Measurements from ENCODE around the gene PDGFA.

DNA sequence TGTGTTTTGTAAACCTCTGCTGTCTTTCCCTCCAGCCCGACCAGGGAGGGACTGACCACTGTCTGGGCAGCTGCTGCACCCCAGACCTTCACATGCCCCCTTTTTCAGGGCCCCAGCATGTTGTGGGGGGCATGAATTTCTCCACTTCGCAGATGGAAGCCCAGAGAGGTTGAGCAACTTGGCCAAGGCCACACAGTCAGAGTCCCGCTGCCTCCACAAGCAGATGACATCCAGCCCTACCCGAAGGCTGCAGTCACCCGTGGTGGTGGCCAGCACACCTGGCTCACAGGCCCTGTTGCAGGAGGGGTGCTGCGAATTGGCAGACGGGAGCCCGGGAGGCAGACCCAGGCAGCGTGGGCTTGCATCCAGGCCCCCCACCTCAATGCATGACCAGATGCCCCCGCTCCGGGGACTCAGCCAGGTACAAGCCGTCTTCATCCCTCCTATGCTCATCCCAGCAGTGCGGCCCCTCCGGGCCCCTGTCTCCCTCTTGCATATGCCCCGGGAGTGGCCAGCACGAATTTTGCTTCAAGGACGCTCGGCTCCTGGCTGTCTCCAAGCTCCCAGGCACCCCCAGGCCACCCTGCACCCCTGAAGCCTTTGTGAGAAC, 36.0 kb upstream of the PDGFA start:
- TF ChIP-seq, protein P1, sequence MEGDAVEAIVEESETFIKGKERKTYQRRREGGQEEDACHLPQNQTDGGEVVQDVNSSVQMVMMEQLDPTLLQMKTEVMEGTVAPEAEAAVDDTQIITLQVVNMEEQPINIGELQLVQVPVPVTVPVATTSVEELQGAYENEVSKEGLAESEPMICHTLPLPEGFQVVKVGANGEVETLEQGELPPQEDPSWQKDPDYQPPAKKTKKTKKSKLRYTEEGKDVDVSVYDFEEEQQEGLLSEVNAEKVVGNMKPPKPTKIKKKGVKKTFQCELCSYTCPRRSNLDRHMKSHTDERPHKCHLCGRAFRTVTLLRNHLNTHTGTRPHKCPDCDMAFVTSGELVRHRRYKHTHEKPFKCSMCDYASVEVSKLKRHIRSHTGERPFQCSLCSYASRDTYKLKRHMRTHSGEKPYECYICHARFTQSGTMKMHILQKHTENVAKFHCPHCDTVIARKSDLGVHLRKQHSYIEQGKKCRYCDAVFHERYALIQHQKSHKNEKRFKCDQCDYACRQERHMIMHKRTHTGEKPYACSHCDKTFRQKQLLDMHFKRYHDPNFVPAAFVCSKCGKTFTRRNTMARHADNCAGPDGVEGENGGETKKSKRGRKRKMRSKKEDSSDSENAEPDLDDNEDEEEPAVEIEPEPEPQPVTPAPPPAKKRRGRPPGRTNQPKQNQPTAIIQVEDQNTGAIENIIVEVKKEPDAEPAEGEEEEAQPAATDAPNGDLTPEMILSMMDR (IDR thresholded peaks at IDR 0.05) = no peak
- TF ChIP-seq POLR2A (IDR thresholded peaks at IDR 0.05) = no peak
